Tibial artery (tissue), 4 donors: ENCODE results near the gene TRPC3.

Experiments
- DNase-seq, 2 donors: peaks; one replicate each; pipeline ENCODE4 v3.0.0-alpha.2; 2019
- H3K27ac ChIP-seq, 2 donors: fragments of 200-600 bp; sonication (generic) in 1 of 2; 1 replicate in 1 of 2; 2 replicates in 1 of 2; pipeline ENCODE4 v1.5.1; 2018 to 2019; ENCODE audit warnings: mild to moderate bottlenecking in 1 of 2
- H3K27me3 ChIP-seq, 2 donors: fragments of 200-600 bp; sonication (generic) in 1 of 2; one replicate each; pipeline versions ENCODE4 v1.5.1 to v1.6.0; 2016 to 2019
- H3K36me3 ChIP-seq, 3 donors: fragments of 200-600 bp; sonication (generic) in 2 of 3; one replicate each; pipeline ENCODE4 v1.5.1; 2016 to 2019; ENCODE audit warnings: mild to moderate bottlenecking in 2 of 3
- H3K4me1 ChIP-seq, 4 donors: fragments of 200-600 bp; sonication (generic) in 2 of 4; 1 replicate in 3 of 4; 2 replicates in 1 of 4; pipeline ENCODE4 v1.5.1; 2016 to 2019
- H3K4me3 ChIP-seq, 2 donors: fragments of 200-600 bp; sonication (generic) in 1 of 2; 1 replicate in 1 of 2; 2 replicates in 1 of 2; pipeline ENCODE4 v1.5.1; 2018 to 2019; ENCODE audit warnings: mild to moderate bottlenecking in 2 of 2
- H3K9me3 ChIP-seq, 3 donors: fragments of 200-600 bp; sonication (generic) in 1 of 3; one replicate each; pipeline ENCODE4 v1.5.1; 2016 to 2019
- CTCF ChIP-seq, 2 experiments: fragments of 200-600 bp in 1 of 2; fragments of 450-650 bp in 1 of 2; IDR thresholded peaks; one replicate each; pipeline ENCODE4 v1.5.1; 2017 to 2019; ENCODE audit warnings: antibody characterized with exemption in 2 of 2, mild to moderate bottlenecking in 1 of 2, moderate library complexity in 1 of 2
- intact Hi-C: fragments of 100-400 bp; cut with DNase I; formaldehyde crosslinking; loops from one replicate; pipeline ENCODE4 v1.15.0; 2023; ENCODE audit warnings: low total_unique reads

Gene TRPC3

GRCh38 chr4:121951521-121952110, at the start of gene TRPC3:
TSS of gene TRPC3 (minus strand) at chr4:121952060. CDS start at chr4:121951680, 380 bp downstream.
- no peak for TF ChIP-seq CTCF (IDR thresholded peaks at IDR 0.05)
- H3K36me3 ChIP-seq = no peaks in the 10 kb centered on the region
- no peaks in the 10 kb centered on the region for H3K27me3 ChIP-seq
- peaks cover 0 to 24% (median 3%) of the 10 kb centered on the region in 4 donors for H3K4me1 ChIP-seq
- peak within 1 kb of the TSS; percentile 59 to 76 for H3K4me3 ChIP-seq
- no peak for DNase-seq
- H3K27ac ChIP-seq = peak within 1 kb of the TSS; percentile 24 to 31
- no peaks in the 10 kb centered on the region for H3K9me3 ChIP-seq
- intact Hi-C loops = loop anchor here (2.0 kb wide), 1 partner anchor 203 kb away; no protein-coding TSS in a partner anchor

GRCh38 chr4:122000849-122001248, 49.0 kb upstream of the TRPC3 start:
- Histone ChIP-seq H3K4me1 (peaks cover 0 to 22% (median 0%) of the 10 kb centered on the region in 4 donors), H3K27ac (no peak overlapping the region), H3K36me3 (no peaks in the 10 kb centered on the region), H3K27me3 (no peaks in the 10 kb centered on the region), H3K4me3 (no peak overlapping the region), H3K9me3 (no peaks in the 10 kb centered on the region)
- DNase-seq = no peak
- TF ChIP-seq CTCF (IDR thresholded peaks at IDR 0.05) = no peak
- intact Hi-C loops = no loop called here

- no peak overlapping the region for H3K4me3 ChIP-seq
- no peaks in the 10 kb centered on the region for H3K36me3 ChIP-seq
- no peak overlapping the region for H3K27ac ChIP-seq
- no peaks in the 10 kb centered on the region for H3K9me3 ChIP-seq
- H3K4me1 ChIP-seq = peaks cover 0 to 6% (median 2%) of the 10 kb centered on the region in 4 donors
- no peak for DNase-seq
- intact Hi-C loops = no loop called here
- no peaks in the 10 kb centered on the region for H3K27me3 ChIP-seq
- no peak for TF ChIP-seq CTCF (IDR thresholded peaks at IDR 0.05)
These were observed 46.2 kb upstream of the TRPC3 start for GRCh38 chr4:121998024-121998423.

GRCh38 chr4:121995790-121996537, 44.1 kb upstream of the TRPC3 start:
- no peaks in the 10 kb centered on the region for H3K9me3 ChIP-seq
- no peak overlapping the region for H3K4me3 ChIP-seq
- no peaks in the 10 kb centered on the region for H3K27me3 ChIP-seq
- no peak overlapping the region for H3K27ac ChIP-seq
- DNase-seq = no peak
- intact Hi-C loops = no loop called here
- no peak for TF ChIP-seq CTCF (IDR thresholded peaks at IDR 0.05)
- no peaks in the 10 kb centered on the region for H3K36me3 ChIP-seq
- peaks cover 0 to 4% (median 0%) of the 10 kb centered on the region in 4 donors for H3K4me1 ChIP-seq

- H3K27me3 ChIP-seq = no peaks in the 10 kb centered on the region
- no peak overlapping the region for H3K27ac ChIP-seq
- H3K9me3 ChIP-seq = no peaks in the 10 kb centered on the region
- DNase-seq = no peak
- no peak overlapping the region for H3K4me3 ChIP-seq
- intact Hi-C loops = no loop called here
- H3K36me3 ChIP-seq = no peaks in the 10 kb centered on the region
- H3K4me1 ChIP-seq = peaks cover 0 to 4% (median 0%) of the 10 kb centered on the region in 4 donors
- no peak for TF ChIP-seq CTCF (IDR thresholded peaks at IDR 0.05)
These were observed 40.1 kb upstream of the TRPC3 start for GRCh38 chr4:121991968-121992367.
